HCT116 (cell line): ENCODE data around the gene CEP131. TPM values are rescaled to one million over a fixed set of nuclear protein-coding genes. Genes with fewer than 3 reads are reported as not detected.

Experiments
- ATAC-seq: fragments of 200-7000 bp; cut with Tn5 transposase; 2 replicates; pipeline ENCODE4 v1.9.1; 2020; ENCODE audit warnings: mild to moderate bottlenecking, moderate library complexity
- BruUV-seq: library from RNA; stranded (reverse); fragments of 400-500 nt; replicated peaks from 2 replicates; lab custom pipeline; 2021; lab: Mats Ljungman, UMichigan
- CTCF ChIA-PET: fragments of 300-600 bp; sonication (Branson Sonifier 250); formaldehyde crosslinking; loops from one replicate; lab custom pipeline; 2021; ENCODE audit warnings: antibody characterized with exemption; lab: Charles Lee
- POLR2A ChIA-PET: fragments of 300-600, 350-600 bp; sonication (Branson Sonifier 250); formaldehyde crosslinking; loops from one replicate; lab custom pipeline; 2021; ENCODE audit warnings: antibody characterized with exemption; lab: Charles Lee
- RAD21 ChIA-PET, 2 experiments: fragments of 300-600 bp; sonication (Branson Sonifier 250); formaldehyde crosslinking; loops; one replicate each; lab custom pipeline; 2023; ENCODE audit warnings: low total read pairs in 2 of 2; ENCODE audit not compliant: uncharacterized antibody in 2 of 2, unreplicated experiment in 2 of 2, low non-redundant PET in 1 of 2; lab: Charles Lee
- DNase-seq: peaks from one replicate; pipeline ENCODE4 v3.0.0-alpha.2; 2010; ENCODE audit warnings: low read depth, low spot score
- H2AFZ ChIP-seq: fragments of 200-600 bp; shearing (Covaris generic), sonication (generic); 2 replicates; pipeline ENCODE4 v1.6.1; 2017; ENCODE audit warnings: low read depth, mixed run types, mixed read lengths, antibody characterized with exemption, low read length; ENCODE audit not compliant: poor library complexity, severe bottlenecking
- H3K27ac ChIP-seq: 2 replicates; pipeline ENCODE4 v1.5.1; 2012; ENCODE audit warnings: low read depth, low read length
- H3K27me3 ChIP-seq: fragments of 200-600 bp; sonication (generic); 2 replicates; pipeline ENCODE4 v1.6.1; 2016; ENCODE audit warnings: mixed run types, low read length, mixed read lengths; ENCODE audit not compliant: insufficient read depth
- H3K36me3 ChIP-seq, 2 experiments: fragments of 200-500 bp in 1 of 2; fragments of 200-600 bp in 1 of 2; sonication (Bioruptor generic) in 1 of 2; sonication (generic) in 1 of 2; 2 replicates each; pipeline versions ENCODE4 v1.5.1 to v1.6.1; 2014 to 2016; ENCODE audit warnings: low read length in 2 of 2, inconsistent platforms in 1 of 2, mixed read lengths in 1 of 2, mixed run types in 1 of 2; ENCODE audit not compliant: insufficient read depth in 2 of 2, control insufficient read depth in 1 of 2
- H3K4me1 ChIP-seq, 2 experiments: fragments of 200-600 bp in 1 of 2; sonication (generic) in 1 of 2; 2 replicates each; pipeline versions ENCODE4 v1.5.1 to v1.6.1; 2012 to 2017; ENCODE audit warnings: low read length in 2 of 2, inconsistent platforms in 1 of 2, mild to moderate bottlenecking in 1 of 2, mixed read lengths in 1 of 2, mixed run types in 1 of 2, moderate library complexity in 1 of 2; ENCODE audit not compliant: insufficient read depth in 2 of 2, control insufficient read depth in 1 of 2
- H3K4me2 ChIP-seq: fragments of 200-600 bp; sonication (generic); 2 replicates; pipeline ENCODE4 v1.6.1; 2017; ENCODE audit warnings: mixed run types, low read length, mixed read lengths
- H3K4me3 ChIP-seq, 2 experiments: fragments of 200-600 bp in 1 of 2; sonication (generic) in 1 of 2; replicated peaks in 1 of 2; 2 replicates each; pipeline ENCODE4 v1.5.1; 2011 to 2016; ENCODE audit warnings: low read length in 2 of 2, control low read depth in 1 of 2, low read depth in 1 of 2, mild to moderate bottlenecking in 1 of 2, mixed read lengths in 1 of 2, mixed run types in 1 of 2
- H3K79me2 ChIP-seq: fragments of 200-600 bp; sonication (generic); 2 replicates; pipeline ENCODE4 v1.6.1; 2017; ENCODE audit warnings: mild to moderate bottlenecking, mixed run types, low read length, moderate library complexity, mixed read lengths; ENCODE audit not compliant: insufficient read depth
- H3K9ac ChIP-seq: fragments of 200-600 bp; sonication (generic); 2 replicates; pipeline ENCODE4 v1.6.1; 2016; ENCODE audit warnings: low read length, mixed read lengths
- H3K9me2 ChIP-seq: fragments of 200-600 bp; sonication (generic), shearing (Covaris generic); 2 replicates; pipeline ENCODE4 v1.6.1; 2017; ENCODE audit warnings: mixed run types, mild to moderate bottlenecking, moderate library complexity; ENCODE audit not compliant: insufficient read depth
- H3K9me3 ChIP-seq, 2 experiments: fragments of 200-500 bp in 1 of 2; fragments of 200-600 bp in 1 of 2; sonication (Bioruptor generic) in 1 of 2; sonication (generic) in 1 of 2; 2 replicates each; pipeline ENCODE4 v1.6.1; 2014 to 2017; ENCODE audit warnings: low read length in 2 of 2, mixed read lengths in 2 of 2, inconsistent platforms in 1 of 2, low read depth in 1 of 2, mild to moderate bottlenecking in 1 of 2, mixed run types in 1 of 2, moderate library complexity in 1 of 2; ENCODE audit not compliant: control insufficient read depth in 1 of 2, insufficient read depth in 1 of 2
- H4K20me1 ChIP-seq: fragments of 200-600 bp; sonication (generic), shearing (Covaris generic); 2 replicates; pipeline ENCODE4 v1.6.1; 2017; ENCODE audit warnings: mixed run types, mild to moderate bottlenecking, moderate library complexity; ENCODE audit not compliant: insufficient read depth
- EGR1 ChIP-seq: IDR thresholded peaks from 2 replicates; pipeline ENCODE4 v1.6.1; 2012; ENCODE audit warnings: low read depth
- EZH2 ChIP-seq: fragments of 200-600 bp; sonication (generic); IDR thresholded peaks from 2 replicates; pipeline ENCODE4 v1.6.1; 2017; ENCODE audit warnings: antibody characterized with exemption, mixed run types
- SRF ChIP-seq: IDR thresholded peaks from 2 replicates; pipeline ENCODE4 v1.6.1; 2012; ENCODE audit warnings: low read depth
- TCF7L2 ChIP-seq: IDR thresholded peaks from 2 replicates; pipeline ENCODE4 v1.7.0; 2011; ENCODE audit warnings: borderline replicate concordance, inconsistent platforms; ENCODE audit not compliant: insufficient read depth, insufficient read length; ENCODE audit errors: extremely low read depth
- ZFX ChIP-seq: fragments of 450-650 bp; IDR thresholded peaks from 2 replicates; pipeline ENCODE4 v1.6.1; 2017
- ZNF274 ChIP-seq: fragments of 200-500 bp; sonication (Bioruptor generic); IDR thresholded peaks from 2 replicates; pipeline ENCODE4 v1.6.1; 2014; ENCODE audit warnings: mild to moderate bottlenecking, low read depth, low read length, inconsistent platforms
- intact Hi-C: fragments of 100-400 bp; cut with micrococcal nuclease; formaldehyde crosslinking; loops from 2 replicates; pipeline ENCODE4 v1.10.0; 2022
- total RNA-seq: library from RNA; stranded (reverse); gene quantifications from one replicate; pipeline ENCODE4 v1.2.1, GENCODE V29; 2021; ENCODE audit not compliant: unreplicated experiment
- TF ChIP-seq, protein P1 (sequence below), 3 experiments: fragments of 200-600 bp in 1 of 3; sonication (generic) in 1 of 3; IDR thresholded peaks in 2 of 3; conservative IDR thresholded peaks in 1 of 3; 2 replicates each; pipeline ENCODE4 v1.5.1; 2012 to 2017; ENCODE audit warnings: low read depth in 2 of 3, low read length in 2 of 3, antibody characterized with exemption in 1 of 3, borderline replicate concordance in 1 of 3, control low read depth in 1 of 3, mild to moderate bottlenecking in 1 of 3, mixed read lengths in 1 of 3, mixed run types in 1 of 3, moderate library complexity in 1 of 3; ENCODE audit not compliant: insufficient read depth in 1 of 3
- TF ChIP-seq, protein P2 (sequence below): IDR thresholded peaks from 2 replicates; pipeline ENCODE4 v1.6.1; 2011; ENCODE audit warnings: mild to moderate bottlenecking, low read length, moderate library complexity; ENCODE audit not compliant: insufficient replicate concordance; ENCODE audit errors: extremely low read depth
- TF ChIP-seq, protein P3 (sequence below): IDR thresholded peaks from 2 replicates; pipeline ENCODE4 v1.6.1; 2012; ENCODE audit warnings: low read depth

CEP131 gene
- total RNA-seq, 1 experiment from 2014 or later: 30.2 TPM

DNA sequence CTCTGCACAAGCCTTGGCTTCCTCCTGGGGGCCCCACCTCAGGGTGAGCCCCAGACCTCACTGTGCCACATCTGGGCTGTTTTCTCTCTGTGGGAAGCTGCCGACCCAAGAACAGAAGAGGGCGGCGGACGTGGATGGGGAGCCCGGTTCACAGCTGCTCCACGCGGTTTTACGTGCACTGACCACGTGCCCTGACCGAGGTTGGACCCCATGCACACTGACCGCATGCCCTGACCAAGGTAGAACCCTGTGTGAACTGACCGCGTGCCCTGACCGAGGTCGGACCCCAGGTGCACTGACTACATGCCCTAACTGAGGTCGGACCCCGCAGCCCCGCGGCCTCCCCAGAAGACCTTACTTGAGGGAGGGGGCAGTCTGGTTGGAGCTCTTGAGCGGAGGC is 19.6 kb downstream of the CEP131 start:
- TF ChIP-seq, protein P1, sequence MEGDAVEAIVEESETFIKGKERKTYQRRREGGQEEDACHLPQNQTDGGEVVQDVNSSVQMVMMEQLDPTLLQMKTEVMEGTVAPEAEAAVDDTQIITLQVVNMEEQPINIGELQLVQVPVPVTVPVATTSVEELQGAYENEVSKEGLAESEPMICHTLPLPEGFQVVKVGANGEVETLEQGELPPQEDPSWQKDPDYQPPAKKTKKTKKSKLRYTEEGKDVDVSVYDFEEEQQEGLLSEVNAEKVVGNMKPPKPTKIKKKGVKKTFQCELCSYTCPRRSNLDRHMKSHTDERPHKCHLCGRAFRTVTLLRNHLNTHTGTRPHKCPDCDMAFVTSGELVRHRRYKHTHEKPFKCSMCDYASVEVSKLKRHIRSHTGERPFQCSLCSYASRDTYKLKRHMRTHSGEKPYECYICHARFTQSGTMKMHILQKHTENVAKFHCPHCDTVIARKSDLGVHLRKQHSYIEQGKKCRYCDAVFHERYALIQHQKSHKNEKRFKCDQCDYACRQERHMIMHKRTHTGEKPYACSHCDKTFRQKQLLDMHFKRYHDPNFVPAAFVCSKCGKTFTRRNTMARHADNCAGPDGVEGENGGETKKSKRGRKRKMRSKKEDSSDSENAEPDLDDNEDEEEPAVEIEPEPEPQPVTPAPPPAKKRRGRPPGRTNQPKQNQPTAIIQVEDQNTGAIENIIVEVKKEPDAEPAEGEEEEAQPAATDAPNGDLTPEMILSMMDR (IDR thresholded peaks at IDR 0.05 in 2 of 3, conservative IDR thresholded peaks at IDR 0.05 in 1 of 3; ENCODE audit: borderline replicate concordance in 1 of 3, insufficient read depth in 1 of 3, low read depth in 2 of 3, low read length in 2 of 3): no peak
- TF ChIP-seq SRF (no peak), ZFX (no peak), TCF7L2 (no peak), EGR1 (no peak), ZNF274 (no peak), EZH2 (no peak)
- TF ChIP-seq, protein P2, sequence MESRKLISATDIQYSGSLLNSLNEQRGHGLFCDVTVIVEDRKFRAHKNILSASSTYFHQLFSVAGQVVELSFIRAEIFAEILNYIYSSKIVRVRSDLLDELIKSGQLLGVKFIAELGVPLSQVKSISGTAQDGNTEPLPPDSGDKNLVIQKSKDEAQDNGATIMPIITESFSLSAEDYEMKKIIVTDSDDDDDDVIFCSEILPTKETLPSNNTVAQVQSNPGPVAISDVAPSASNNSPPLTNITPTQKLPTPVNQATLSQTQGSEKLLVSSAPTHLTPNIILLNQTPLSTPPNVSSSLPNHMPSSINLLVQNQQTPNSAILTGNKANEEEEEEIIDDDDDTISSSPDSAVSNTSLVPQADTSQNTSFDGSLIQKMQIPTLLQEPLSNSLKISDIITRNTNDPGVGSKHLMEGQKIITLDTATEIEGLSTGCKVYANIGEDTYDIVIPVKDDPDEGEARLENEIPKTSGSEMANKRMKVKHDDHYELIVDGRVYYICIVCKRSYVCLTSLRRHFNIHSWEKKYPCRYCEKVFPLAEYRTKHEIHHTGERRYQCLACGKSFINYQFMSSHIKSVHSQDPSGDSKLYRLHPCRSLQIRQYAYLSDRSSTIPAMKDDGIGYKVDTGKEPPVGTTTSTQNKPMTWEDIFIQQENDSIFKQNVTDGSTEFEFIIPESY: no peak
- TF ChIP-seq, protein P3, sequence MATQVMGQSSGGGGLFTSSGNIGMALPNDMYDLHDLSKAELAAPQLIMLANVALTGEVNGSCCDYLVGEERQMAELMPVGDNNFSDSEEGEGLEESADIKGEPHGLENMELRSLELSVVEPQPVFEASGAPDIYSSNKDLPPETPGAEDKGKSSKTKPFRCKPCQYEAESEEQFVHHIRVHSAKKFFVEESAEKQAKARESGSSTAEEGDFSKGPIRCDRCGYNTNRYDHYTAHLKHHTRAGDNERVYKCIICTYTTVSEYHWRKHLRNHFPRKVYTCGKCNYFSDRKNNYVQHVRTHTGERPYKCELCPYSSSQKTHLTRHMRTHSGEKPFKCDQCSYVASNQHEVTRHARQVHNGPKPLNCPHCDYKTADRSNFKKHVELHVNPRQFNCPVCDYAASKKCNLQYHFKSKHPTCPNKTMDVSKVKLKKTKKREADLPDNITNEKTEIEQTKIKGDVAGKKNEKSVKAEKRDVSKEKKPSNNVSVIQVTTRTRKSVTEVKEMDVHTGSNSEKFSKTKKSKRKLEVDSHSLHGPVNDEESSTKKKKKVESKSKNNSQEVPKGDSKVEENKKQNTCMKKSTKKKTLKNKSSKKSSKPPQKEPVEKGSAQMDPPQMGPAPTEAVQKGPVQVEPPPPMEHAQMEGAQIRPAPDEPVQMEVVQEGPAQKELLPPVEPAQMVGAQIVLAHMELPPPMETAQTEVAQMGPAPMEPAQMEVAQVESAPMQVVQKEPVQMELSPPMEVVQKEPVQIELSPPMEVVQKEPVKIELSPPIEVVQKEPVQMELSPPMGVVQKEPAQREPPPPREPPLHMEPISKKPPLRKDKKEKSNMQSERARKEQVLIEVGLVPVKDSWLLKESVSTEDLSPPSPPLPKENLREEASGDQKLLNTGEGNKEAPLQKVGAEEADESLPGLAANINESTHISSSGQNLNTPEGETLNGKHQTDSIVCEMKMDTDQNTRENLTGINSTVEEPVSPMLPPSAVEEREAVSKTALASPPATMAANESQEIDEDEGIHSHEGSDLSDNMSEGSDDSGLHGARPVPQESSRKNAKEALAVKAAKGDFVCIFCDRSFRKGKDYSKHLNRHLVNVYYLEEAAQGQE: no peak
- TF ChIP-seq, all 23 proteins: peak for 0
- H3K36me3 ChIP-seq: peaks cover 0 to 4% of the 10 kb centered on the region in 2 experiments; a peak in 2 of 4 replicates
- DNase-seq (no peak), ATAC-seq (no peak)
- intact Hi-C loops: no loop called here
- POLR2A ChIA-PET: no interaction called here
- RAD21 ChIA-PET: no interaction called here
- H3K4me3 ChIP-seq: no peak overlapping the region
- no peak overlapping the region for H3K27ac ChIP-seq
- no peaks in the 10 kb centered on the region for H4K20me1 ChIP-seq
- H3K27me3 ChIP-seq: no peaks in the 10 kb centered on the region
- no peaks in the 10 kb centered on the region for H3K79me2 ChIP-seq
- H3K9ac ChIP-seq: no peak overlapping the region
- H3K4me2 ChIP-seq: no peak overlapping the region
- H3K4me1 ChIP-seq: peaks cover 0 to 8% of the 10 kb centered on the region in 2 experiments; a peak in 1 of 4 replicates
- no peak overlapping the region for H2AFZ ChIP-seq
- no TSS peak for BruUV-seq
- no peaks in the 10 kb centered on the region for H3K9me3 ChIP-seq
- H3K9me2 ChIP-seq: no peaks in the 10 kb centered on the region
- CTCF ChIA-PET: no interaction called here
